HG03571 (cell line): ENCODE measurements around the gene TSPOAP1.

Experiments
- ATAC-seq: cut with Tn5 transposase; IDR thresholded peaks from one replicate; pipeline ENCODE4 v1.9.1; 2021; ENCODE audit not compliant: unreplicated experiment

The TSPOAP1 gene, protein sequence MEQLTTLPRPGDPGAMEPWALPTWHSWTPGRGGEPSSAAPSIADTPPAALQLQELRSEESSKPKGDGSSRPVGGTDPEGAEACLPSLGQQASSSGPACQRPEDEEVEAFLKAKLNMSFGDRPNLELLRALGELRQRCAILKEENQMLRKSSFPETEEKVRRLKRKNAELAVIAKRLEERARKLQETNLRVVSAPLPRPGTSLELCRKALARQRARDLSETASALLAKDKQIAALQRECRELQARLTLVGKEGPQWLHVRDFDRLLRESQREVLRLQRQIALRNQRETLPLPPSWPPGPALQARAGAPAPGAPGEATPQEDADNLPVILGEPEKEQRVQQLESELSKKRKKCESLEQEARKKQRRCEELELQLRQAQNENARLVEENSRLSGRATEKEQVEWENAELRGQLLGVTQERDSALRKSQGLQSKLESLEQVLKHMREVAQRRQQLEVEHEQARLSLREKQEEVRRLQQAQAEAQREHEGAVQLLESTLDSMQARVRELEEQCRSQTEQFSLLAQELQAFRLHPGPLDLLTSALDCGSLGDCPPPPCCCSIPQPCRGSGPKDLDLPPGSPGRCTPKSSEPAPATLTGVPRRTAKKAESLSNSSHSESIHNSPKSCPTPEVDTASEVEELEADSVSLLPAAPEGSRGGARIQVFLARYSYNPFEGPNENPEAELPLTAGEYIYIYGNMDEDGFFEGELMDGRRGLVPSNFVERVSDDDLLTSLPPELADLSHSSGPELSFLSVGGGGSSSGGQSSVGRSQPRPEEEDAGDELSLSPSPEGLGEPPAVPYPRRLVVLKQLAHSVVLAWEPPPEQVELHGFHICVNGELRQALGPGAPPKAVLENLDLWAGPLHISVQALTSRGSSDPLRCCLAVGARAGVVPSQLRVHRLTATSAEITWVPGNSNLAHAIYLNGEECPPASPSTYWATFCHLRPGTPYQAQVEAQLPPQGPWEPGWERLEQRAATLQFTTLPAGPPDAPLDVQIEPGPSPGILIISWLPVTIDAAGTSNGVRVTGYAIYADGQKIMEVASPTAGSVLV (N-terminal part only)

DNA sequence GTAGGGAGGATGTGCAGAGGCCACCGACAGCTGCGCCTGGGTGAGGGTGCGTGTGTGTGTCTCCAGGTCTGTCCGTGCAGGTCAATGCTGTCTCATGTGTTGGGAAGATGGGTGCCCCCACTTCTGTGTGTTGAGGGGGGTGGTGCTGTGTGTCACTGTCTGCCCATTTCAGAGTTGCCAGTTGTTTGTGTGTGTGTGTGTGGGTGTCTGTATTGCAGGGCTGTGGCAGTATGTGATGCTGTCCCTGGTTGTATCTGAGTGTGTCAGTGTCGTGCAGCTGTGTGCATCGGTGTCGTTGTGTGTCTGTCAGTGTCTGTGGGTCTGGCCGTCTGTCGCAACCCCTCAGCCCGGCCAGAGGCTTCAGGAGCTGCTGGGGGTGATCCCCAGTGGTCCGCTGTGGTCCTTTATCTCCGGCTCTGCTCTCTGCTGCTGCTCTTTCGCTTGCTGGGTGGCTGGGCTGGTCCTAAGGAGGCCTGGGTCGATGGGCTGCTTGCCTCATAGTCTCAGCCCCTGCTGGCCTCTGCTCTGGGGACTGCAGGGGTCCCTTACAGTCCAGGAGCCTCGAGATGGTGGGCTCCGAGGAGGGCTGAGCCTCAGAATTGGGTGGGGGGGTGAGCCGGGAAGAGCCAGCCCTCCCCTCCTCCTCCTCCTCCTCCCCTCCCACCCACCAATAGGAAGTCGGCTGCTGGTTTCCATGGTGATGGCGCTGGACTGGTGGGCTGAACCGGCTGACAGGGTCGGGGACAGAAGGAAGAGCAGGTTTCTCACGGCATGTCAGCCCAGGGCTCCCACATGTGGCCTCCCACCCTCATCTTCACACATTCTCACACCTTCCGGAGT, at the start of gene TSPOAP1:
TSS of gene TSPOAP1 (minus strand) at position 601 of the 840 bp plus-strand sequence. CDS start 875 bp downstream, outside the sequence.
- ATAC-seq: no peak

DNA sequence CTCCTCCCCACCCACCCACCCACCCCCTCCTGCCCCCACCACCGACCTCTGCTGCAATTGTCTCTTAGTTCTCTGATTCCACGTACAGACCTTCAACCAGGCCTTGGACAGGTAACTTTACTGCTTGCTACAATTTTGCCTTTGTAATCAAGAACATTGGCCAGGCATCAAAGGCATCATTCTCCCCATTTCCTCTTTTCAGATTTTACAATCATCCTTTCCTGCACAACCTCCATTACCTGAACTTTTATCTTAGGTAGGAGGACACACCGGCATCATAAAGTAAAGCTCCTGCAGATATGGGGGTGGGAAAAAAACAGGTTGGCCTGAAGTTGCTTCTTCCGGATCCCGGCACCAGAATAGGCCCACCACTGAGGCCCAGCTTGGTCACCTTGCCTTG, 49.1 kb upstream of the TSPOAP1 start:
- ATAC-seq: no peak

DNA sequence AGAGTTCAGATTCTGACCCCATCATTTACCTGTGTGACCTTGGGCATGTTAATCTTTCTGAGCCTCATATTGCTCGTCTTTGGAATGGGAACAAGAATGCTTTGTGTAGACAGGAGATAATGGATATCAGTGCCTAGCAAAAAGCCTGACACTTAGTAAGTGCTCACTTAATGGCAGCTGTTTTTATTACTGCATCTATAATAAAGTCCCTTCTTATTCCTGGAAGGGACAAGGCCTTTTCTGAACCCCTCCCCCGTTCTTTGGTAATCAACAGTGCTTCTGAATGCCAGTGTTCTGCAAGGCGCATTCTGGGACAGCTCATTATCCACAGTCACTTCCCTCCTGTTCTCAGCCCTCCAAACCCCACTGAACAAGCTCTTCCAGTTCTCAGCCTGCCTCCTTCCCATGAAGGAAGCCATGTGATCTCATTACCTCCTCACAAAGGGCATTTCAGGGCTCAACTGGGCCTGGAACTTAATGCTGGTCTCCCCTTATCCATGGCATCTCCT, 48.6 kb upstream of the TSPOAP1 start:
- ATAC-seq: no peak

- no peak for ATAC-seq
Measured at GRCh38 chr17:58376472-58377000, 47.9 kb upstream of the TSPOAP1 start.

GRCh38 chr17:58375811-58376210, 47.2 kb upstream of the TSPOAP1 start:
- ATAC-seq: no peak

- no peak for ATAC-seq
Measured at GRCh38 chr17:58375256-58375655, 46.7 kb upstream of the TSPOAP1 start.

- no peak for ATAC-seq
Measured at GRCh38 chr17:58373923-58374322, 45.3 kb upstream of the TSPOAP1 start.

GRCh38 chr17:58373003-58373402, 44.4 kb upstream of the TSPOAP1 start:
- no peak for ATAC-seq

GRCh38 chr17:58371300-58371950, 42.8 kb upstream of the TSPOAP1 start:
- no peak for ATAC-seq

- no peak for ATAC-seq
Measured at GRCh38 chr17:58370716-58371115, 42.1 kb upstream of the TSPOAP1 start.

DNA sequence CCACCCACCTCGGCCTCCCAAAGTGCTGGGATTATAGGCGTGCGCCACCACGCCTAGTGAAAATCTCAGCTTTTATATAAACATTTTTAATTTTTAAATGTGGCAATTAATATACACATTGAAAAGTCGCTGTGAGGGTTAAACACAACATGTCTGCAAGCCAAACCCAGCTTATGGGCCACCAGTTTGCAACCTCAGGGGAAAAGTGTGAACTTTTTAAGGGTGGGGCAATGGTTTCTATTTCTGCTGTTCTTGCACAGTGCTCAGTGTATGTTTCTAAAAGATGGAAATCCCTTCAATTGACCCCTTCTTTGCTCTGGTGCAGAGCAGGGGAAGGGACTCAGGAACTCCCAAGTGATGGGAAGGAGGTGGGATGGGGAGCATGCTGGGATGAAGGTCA, 41.7 kb upstream of the TSPOAP1 start:
- no peak for ATAC-seq

DNA sequence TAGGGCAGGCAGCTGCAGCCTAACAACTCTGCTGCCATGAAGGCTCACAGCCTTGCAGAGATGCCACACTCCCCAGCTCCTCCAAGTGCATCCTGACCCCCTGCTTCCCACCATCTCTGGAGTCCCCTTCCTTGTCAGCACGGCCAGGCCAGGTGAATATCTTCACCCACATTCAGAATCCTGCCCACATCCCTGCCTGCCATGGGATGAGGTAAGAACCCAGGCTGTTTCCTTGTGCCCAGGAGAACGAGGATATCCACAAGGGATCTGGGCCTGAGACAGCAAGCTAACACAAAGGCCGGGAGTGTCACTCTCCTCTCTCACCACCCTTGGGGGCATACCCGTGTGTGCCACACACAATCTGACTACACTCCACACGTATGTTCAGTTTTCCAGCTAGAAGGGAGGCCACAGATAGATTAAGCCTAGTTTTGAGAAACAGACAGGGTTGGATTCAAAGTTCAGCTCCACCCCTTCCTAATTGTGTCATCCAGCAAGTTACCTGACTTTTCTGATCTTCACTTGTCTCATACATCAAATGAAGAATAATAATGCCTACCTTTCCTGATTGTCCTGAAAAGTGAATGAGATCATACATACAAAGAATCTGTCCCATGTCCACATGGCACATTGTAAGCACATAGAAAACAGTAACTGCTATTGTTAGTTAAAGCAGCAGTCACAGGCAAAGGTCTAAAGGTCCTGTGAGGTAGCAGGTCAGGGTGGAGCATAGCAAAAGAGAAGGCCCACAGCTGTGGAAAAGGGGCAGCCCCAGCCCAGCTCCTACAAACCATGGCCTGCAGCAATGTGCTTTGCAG, 40.8 kb upstream of the TSPOAP1 start:
- no peak for ATAC-seq

DNA sequence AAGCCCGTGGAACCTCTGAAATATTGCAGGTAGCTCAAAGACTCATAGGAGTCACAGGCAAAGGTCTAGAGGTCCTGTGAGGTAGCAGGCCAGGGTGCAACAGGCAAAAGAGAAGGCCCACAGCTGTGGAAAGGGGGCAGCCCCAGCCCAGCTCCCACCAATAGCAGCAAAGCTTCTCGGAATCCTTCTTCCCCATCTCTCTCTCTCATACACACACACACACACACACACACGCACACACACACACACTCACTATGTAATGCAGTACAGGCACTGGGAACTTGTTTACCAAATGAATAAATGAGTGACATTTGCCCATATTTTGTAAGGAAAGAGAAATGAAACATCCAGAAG, 40.2 kb upstream of the TSPOAP1 start:
- ATAC-seq: no peak

GRCh38 chr17:58367461-58367860, 38.9 kb upstream of the TSPOAP1 start:
- ATAC-seq: no peak

- no peak for ATAC-seq
Measured at GRCh38 chr17:58365980-58366595, 37.5 kb upstream of the TSPOAP1 start.

DNA sequence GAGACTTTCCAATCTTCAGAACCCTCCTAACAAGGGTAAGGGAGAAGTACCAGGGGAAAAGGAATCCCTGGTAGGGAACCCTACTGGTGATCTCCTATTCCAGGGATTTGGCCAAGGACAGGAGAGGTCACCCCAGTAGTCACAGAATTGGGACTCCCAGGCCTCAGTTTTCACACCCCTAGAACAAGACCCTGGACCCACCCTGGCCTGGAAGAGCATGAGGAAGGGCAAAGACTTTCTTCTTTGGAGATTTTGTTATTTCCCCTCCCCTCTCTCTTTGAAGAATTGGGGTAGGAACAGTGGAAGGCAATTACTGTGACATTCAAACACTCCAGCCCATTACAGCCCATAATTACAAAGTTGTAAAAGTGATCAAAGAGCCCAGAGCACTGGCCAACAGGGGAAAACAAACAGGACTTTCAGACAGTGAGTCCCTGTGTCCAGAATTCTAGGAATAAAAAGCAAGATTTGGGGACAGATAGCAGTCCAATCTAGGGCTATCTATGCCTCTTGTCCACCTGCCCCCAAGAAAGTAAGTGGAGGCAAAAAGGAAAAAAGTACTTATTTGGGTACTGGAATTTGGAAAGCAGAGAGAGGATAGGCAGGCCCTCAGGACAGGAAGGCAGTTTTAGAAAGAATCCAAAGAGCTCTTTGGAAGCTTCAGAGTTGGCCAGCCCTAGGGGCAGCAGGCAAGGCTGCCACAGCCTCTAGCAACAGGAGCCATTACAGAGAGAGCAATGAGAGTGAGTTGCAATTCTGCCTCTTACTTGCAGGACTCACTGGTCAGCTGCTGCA, 36.8 kb upstream of the TSPOAP1 start:
- ATAC-seq: no peak

- ATAC-seq: no peak
Measured at GRCh38 chr17:58364270-58364942, 35.8 kb upstream of the TSPOAP1 start.
